ENCODE measurements around the gene OR2J1. TPM values are rescaled to one million over a fixed set of nuclear protein-coding genes. Genes with fewer than 3 reads are reported as not detected.
"Not testable (repeated sequence)": the region's sequence is repeated elsewhere in the genome, so short reads cannot be mapped to it uniquely, and the experiment has no call there.

The OR2J1 gene
- not detected in 2 replicates for total RNA-seq

DNA sequence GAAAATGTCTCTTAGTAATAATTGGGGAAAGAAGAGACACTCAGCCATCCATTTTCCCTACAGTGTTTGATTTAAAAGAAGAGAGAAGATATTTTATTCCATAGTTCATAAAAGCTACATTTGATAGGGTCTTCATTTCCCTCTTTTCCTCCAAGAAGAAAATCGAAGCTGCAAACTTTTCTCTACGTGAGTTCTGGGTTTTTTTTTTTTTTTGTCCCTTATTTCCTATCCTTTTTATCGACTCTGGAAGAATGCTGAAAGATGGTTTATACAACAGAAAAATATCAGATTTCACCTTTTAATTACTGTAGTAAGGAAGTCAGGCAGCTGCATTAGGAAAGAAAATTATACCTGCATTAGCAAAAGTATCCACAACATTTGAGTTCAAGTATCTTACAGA, at the start of gene OR2J1:
Gene OR2J1, plus strand, starts transcription at position 301 of the 400 bp plus-strand sequence. CDS start 1,453 bp downstream, outside the sequence.
- no peak for DNase-seq (ENCODE audit: low read depth, low spot score)

GRCh38 chr6:29051680-29052079, 47.6 kb upstream of the OR2J1 start:
- DNase-seq (ENCODE audit: low read depth, low spot score): no peak

GRCh38 chr6:29071831-29072723, 27.2 kb upstream of the OR2J1 start:
- DNase-seq (ENCODE audit: low read depth, low spot score): no peak

DNA sequence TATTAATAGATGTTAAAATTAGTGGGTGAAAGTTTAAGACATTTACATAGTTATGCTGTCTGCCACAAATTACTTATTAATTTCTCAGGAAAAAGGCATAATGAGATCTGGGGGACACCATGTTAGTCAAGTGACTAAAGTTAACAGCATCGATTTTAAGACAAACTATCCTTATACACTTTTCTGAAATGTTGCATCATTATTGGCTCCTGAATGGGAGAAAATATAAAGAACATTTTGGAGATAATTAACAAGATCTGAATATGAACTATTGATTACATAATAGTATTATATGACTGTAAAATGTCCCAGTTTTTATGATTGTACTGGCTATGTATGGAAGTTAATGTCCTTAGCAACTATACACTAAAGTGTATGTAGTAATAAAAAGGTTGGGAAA, 20.1 kb upstream of the OR2J1 start:
- DNase-seq (ENCODE audit: low read depth, low spot score): no peak

DNA sequence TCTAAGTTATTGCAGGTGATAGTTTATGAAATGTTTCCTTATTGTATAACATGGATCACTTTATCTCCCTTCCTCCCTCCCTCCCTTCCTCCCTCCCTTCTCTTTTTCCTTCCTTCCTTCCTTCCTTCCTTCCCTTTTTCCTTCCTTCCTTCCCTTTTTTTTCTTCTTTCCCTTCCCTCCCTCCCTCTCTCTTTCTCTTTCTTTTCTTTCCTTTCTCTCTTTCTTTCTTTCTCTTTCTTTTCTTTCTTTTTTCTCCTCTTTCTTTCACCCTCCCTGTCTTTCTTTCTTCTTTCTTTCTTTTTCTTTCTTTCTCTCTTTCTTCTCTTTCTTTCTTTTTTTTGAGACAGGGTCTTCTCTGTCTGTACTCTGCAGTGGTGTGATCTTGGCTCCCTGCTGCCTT, 18.0 kb upstream of the OR2J1 start:
- DNase-seq (ENCODE audit: low read depth, low spot score): no peak

DNA sequence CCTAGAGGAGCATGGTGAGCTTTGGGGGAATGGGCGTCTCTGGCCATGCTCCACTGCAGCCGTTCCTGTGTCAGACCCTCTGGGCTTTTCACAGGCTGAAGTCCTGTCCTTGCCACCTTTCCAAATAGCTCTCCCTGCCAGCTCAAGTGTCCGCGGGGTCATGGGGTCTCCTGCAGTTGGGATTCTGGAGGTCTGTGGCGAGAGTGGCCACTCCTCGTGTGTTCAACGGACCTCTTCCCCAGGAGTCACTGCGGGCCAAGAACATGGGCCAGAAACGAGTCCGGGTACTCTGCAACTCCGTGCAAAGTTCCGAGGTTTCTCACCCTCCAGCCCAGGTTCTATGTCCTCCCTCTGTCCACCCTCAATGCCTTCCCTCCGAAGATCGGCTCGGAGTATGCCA, 16.8 kb upstream of the OR2J1 start:
- no peak for DNase-seq (ENCODE audit: low read depth, low spot score)

GRCh38 chr6:29087213-29087612, 12.1 kb upstream of the OR2J1 start, which contains the start of gene OR2B3:
TSS of gene OR2B3 (minus strand) at chr6:29087313. CDS start at chr6:29087248, 65 bp downstream.
- DNase-seq (ENCODE audit: low read depth, low spot score): no peak

DNA sequence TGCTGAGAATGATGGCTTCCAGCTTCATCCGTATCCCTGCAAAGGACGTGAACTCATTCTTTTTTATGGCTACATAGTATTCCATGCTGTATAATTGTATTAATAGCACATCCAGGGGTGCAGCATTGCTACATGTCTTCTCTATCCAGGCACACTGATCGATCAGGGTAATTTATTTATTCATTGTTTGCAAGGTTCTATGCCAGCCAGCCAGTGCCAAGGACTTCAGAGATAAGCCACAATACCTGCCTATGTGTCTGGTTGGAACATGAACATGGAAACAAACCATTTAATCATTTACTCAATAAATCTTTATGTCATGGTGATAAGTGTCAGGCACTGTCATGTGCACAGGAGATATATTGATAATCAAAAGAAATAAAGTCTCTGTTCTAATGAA, 6.3 kb upstream of the OR2J1 start:
- no peak for DNase-seq (ENCODE audit: low read depth, low spot score)

DNA sequence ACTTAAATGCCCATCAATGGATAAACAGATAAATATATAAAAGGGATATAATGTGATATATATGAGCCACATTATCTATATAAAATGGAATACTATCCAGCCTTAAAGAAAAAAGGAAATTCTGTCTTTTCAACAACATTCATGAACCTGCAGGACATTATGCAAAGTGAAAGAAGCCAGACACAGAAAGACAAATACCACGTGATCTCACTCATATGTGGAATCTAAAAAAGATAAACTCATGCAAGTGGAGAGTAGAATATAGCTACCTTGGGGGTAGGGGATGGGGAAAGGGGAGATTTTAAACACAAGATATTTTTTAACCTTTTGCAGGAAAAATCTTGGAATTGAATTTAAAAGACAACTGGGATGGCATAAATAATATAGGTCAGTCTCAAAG, 1.5 kb upstream of the OR2J1 start:
- no peak for DNase-seq (ENCODE audit: low read depth, low spot score)

DNA sequence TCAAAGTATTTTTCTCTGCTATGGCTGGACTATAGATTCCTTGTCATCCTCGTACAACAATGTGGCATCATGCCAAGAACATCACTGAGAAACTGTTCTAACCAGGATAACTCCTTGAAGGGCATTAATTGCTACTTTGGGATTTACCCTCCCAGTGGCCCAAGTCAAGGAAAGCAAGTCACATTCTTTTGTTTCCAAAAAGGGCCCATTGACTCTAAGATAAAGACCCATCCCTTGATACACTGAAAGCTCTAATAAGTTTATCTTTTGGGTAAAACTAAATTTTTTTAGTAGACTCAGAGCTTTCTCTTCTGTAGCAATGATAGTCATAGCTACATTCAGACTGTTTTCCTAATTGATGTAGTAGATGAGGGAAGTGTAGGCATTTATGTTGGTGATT, 8.5 kb downstream of the OR2J1 start, which contains the start of gene OR2J3:
Gene OR2J3, plus strand, starts transcription at position 301 of the 400 bp plus-strand sequence. CDS start 3,833 bp downstream, outside the sequence.
- no peak for DNase-seq (ENCODE audit: low read depth, low spot score)

DNA sequence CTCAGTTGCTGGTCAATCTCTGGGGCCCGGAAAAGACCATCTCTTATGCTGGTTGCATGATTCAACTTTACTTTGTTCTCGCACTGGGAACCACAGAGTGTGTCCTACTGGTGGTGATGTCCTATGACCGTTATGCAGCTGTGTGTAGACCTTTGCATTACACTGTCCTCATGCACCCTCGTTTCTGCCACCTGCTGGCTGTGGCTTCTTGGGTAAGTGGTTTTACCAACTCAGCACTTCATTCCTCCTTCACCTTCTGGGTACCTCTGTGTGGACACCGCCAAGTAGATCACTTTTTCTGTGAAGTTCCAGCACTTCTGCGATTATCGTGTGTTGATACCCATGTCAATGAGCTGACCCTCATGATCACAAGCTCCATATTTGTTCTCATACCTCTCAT, 12.8 kb downstream of the OR2J1 start:
- no peak for DNase-seq (ENCODE audit: low read depth, low spot score)

DNA sequence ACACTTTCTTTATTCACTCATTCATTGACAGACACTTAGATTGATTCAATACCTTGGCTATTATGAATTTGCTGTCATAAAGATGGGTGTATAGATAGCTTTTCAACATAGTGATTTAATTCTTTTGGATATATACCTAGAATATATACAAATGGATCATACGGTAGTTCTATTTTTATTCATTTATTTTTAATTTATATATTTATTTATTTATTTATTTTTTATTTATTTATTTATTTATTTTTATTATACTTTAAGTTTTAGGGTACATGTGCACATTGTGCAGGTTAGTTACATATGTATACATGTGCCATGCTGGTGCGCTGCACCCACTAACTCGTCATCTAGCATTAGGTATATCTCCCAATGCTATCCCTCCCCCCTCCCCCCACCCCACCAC, 15.7 kb downstream of the OR2J1 start:
- DNase-seq (ENCODE audit: low read depth, low spot score): not testable (repeated sequence)

- DNase-seq (ENCODE audit: low read depth, low spot score): no peak
Observed at GRCh38 chr6:29129326-29130012, 30.2 kb downstream of the OR2J1 start.

- no peak for DNase-seq (ENCODE audit: low read depth, low spot score)
Observed at GRCh38 chr6:29130644-29131043, 31.4 kb downstream of the OR2J1 start.

GRCh38 chr6:29131691-29132090, 32.4 kb downstream of the OR2J1 start:
- DNase-seq (ENCODE audit: low read depth, low spot score): no peak

DNA sequence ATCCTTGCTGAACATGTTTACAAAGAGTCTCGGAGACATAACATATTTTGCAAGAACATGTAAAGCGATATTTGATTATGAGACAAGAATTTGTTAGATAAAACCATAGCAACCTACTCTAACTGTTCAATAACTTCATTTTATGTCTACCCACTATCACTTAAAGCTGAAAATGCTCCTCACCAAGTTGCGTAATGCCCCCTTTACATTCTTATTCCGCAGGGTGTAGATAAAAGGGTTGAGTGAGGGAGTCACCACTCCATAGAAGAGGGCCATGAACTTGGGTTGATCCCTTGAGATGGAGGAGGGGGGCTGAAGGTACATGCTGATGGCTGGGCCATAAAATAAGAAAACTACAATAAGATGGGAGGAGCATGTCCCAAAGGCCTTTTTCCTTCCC, 38.4 kb downstream of the OR2J1 start:
- DNase-seq (ENCODE audit: low read depth, low spot score): no peak

- DNase-seq (ENCODE audit: low read depth, low spot score): no peak
Observed at GRCh38 chr6:29141606-29142005, 42.3 kb downstream of the OR2J1 start.

DNA sequence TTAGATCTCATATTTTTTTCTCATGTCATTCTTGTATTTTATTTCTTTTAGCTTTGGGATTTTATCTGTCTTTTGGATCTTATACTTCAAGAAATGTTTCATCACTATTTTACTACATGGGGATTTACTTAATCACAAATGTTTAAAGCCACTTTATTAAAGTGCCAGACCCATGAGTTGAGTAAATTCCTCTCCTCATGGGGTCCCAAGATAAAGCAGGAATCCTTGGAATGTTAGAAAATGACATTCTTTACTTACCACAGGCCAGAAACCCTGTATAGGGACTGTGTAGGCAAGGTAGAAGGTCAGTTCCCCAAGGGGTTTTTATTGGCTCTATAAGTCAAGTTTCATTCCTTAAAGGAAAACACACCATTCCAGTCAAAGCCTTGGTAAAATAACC, 43.0 kb downstream of the OR2J1 start:
- no peak for DNase-seq (ENCODE audit: low read depth, low spot score)

- DNase-seq (ENCODE audit: low read depth, low spot score): no peak
Observed at GRCh38 chr6:29146179-29146578, 46.9 kb downstream of the OR2J1 start.

GRCh38 chr6:29147074-29147473, 47.8 kb downstream of the OR2J1 start:
- DNase-seq (ENCODE audit: low read depth, low spot score): no peak

DNA sequence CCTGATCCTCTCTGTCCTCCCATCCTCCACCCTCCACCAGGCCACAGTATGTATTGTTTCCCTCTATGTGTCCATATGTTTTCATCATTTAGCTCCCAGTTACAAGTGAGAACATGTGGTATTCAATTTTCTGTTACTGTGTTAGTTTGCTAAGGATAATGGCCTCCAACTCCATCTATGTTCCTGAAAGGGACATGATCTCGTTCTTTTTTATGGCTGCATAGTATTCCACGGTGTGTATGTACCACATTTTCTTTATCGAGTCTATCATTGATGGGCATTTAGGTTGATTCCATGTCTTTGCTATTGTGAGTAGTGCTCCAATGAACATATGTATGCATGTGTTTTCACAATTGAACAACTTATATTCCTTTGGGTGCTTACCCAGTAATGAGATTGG, 50.2 kb downstream of the OR2J1 start:
- DNase-seq (ENCODE audit: low read depth, low spot score): not testable (repeated sequence)

All from pulmonary artery endothelial cell (primary cell).